Mesodermal cell (in vitro differentiated cells): ENCODE data around the gene USB1.

Source experiments
- H3K27ac ChIP-seq: 2 replicates; pipeline ENCODE4 v1.7.0; 2013; ENCODE audit warnings: mild to moderate bottlenecking, low read depth, low read length, moderate library complexity; ENCODE audit not compliant: severe bottlenecking
- H3K36me3 ChIP-seq: 2 replicates; pipeline ENCODE4 v1.7.1; 2013; ENCODE audit warnings: mild to moderate bottlenecking, low read length, moderate library complexity; ENCODE audit not compliant: control insufficient read depth, insufficient read depth
- H3K4me1 ChIP-seq: one replicate; pipeline ENCODE4 v1.7.1; 2013; ENCODE audit warnings: mild to moderate bottlenecking, low read length; ENCODE audit not compliant: insufficient read depth, control insufficient read depth, poor library complexity, severe bottlenecking
- H3K4me3 ChIP-seq: 2 replicates; pipeline ENCODE4 v1.7.0; 2013; ENCODE audit warnings: low read length, control low read depth, mild to moderate bottlenecking; ENCODE audit not compliant: insufficient read depth, poor library complexity, severe bottlenecking; ENCODE audit errors: extremely low read depth
- H3K9me3 ChIP-seq: 2 replicates; pipeline ENCODE4 v1.7.1; 2013; ENCODE audit warnings: mild to moderate bottlenecking, low read length, moderate library complexity; ENCODE audit not compliant: control insufficient read depth
- WGBS, 2 experiments: methylation state at CpG; one replicate each; pipeline ENCODE4 v1.1.5; 2013; ENCODE audit warnings: missing lambda C conversion rate in 2 of 2; ENCODE audit not compliant: insufficient coverage in 2 of 2; 5-methylcytosine and 5-hydroxymethylcytosine counted together

The USB1 gene

GRCh38 chr16:58042886-58043515 lies 41.8 kb downstream of the USB1 start:
- H3K27ac ChIP-seq, result no peak overlapping the region
- H3K36me3 ChIP-seq, result peaks cover 49% of the 10 kb centered on the region
- H3K4me3 ChIP-seq, result no peak overlapping the region
- H3K4me1 ChIP-seq, result peaks cover 6% of the 10 kb centered on the region
- 98% methylated on average over 10 to 14 of the region's 16 CpGs for WGBS, 2 experiments
- H3K9me3 ChIP-seq, result no peaks in the 10 kb centered on the region

GRCh38 chr16:58043571-58044155 lies 42.5 kb downstream of the USB1 start:
- 83 to 100% methylated on average over 4 to 5 of the region's 7 CpGs for WGBS, 2 experiments
- Histone ChIP-seq H3K4me3 (no peak overlapping the region), H3K36me3 (peaks cover 43% of the 10 kb centered on the region), H3K9me3 (no peaks in the 10 kb centered on the region), H3K4me1 (peaks cover 9% of the 10 kb centered on the region), H3K27ac (no peak overlapping the region)

- H3K27ac ChIP-seq, result no peak overlapping the region
- peaks cover 35% of the 10 kb centered on the region for H3K36me3 ChIP-seq
- H3K4me3 ChIP-seq, result no peak overlapping the region
- H3K4me1 ChIP-seq, result peaks cover 9% of the 10 kb centered on the region
- H3K9me3 ChIP-seq, result no peaks in the 10 kb centered on the region
- 95% methylated on average over 8 to 9 of the region's 9 CpGs for WGBS, 2 experiments
Observed at GRCh38 chr16:58044266-58045019, 43.2 kb downstream of the USB1 start.

GRCh38 chr16:58045096-58045495 lies 43.9 kb downstream of the USB1 start:
- no peaks in the 10 kb centered on the region for H3K9me3 ChIP-seq
- H3K4me3 ChIP-seq, result no peak overlapping the region

GRCh38 chr16:58046054-58046881 lies 45.1 kb downstream of the USB1 start:
- Histone ChIP-seq H3K27ac (no peak overlapping the region), H3K36me3 (peaks cover 22% of the 10 kb centered on the region), H3K9me3 (no peaks in the 10 kb centered on the region), H3K4me3 (no peak overlapping the region), H3K4me1 (peaks cover 9% of the 10 kb centered on the region)
- 87 to 89% methylated on average over 7 to 10 of the region's 16 CpGs for WGBS, 2 experiments

More at GRCh38 chr16:58045096-58045495, 43.9 kb downstream of the USB1 start:
- WGBS, 2 experiments, result 93 to 95% methylated on average over 15 to 21 of the region's 31 CpGs
- Histone ChIP-seq H3K36me3 (peaks cover 30% of the 10 kb centered on the region), H3K27ac (no peak overlapping the region), H3K4me1 (peaks cover 9% of the 10 kb centered on the region)

GRCh38 chr16:58046936-58047335 lies 45.7 kb downstream of the USB1 start:
- H3K27ac ChIP-seq, result no peak overlapping the region
- peaks cover 9% of the 10 kb centered on the region for H3K4me1 ChIP-seq
- H3K36me3 ChIP-seq, result peaks cover 15% of the 10 kb centered on the region
- H3K4me3 ChIP-seq, result no peak overlapping the region
- WGBS, 2 experiments, result 80 to 83% methylated on average over 4 of the region's 6 CpGs
- no peaks in the 10 kb centered on the region for H3K9me3 ChIP-seq

- peaks cover 9% of the 10 kb centered on the region for H3K4me1 ChIP-seq
- no peak overlapping the region for H3K4me3 ChIP-seq
- no peaks in the 10 kb centered on the region for H3K9me3 ChIP-seq
- H3K36me3 ChIP-seq, result peaks cover 7% of the 10 kb centered on the region
- 77 to 84% methylated on average over 7 to 8 of the region's 19 CpGs for WGBS, 2 experiments
- peak overlapping the region; percentile 81 for H3K27ac ChIP-seq
Observed at GRCh38 chr16:58047557-58048348, 46.5 kb downstream of the USB1 start.

GRCh38 chr16:58048494-58049231 lies 47.5 kb downstream of the USB1 start:
- H3K27ac ChIP-seq, result peak overlapping the region; percentile 18
- peaks cover 9% of the 10 kb centered on the region for H3K4me1 ChIP-seq
- no peaks in the 10 kb centered on the region for H3K36me3 ChIP-seq
- H3K9me3 ChIP-seq, result no peaks in the 10 kb centered on the region
- H3K4me3 ChIP-seq, result no peak overlapping the region
- WGBS, 2 experiments, result 90 to 94% methylated on average over 12 to 13 of the region's 13 CpGs

GRCh38 chr16:58049232-58050185 lies 48.3 kb downstream of the USB1 start:
- H3K27ac ChIP-seq, result peak overlapping the region; percentile 18
- WGBS, 2 experiments, result 89 to 93% methylated on average over 12 to 17 of the region's 17 CpGs
- H3K4me3 ChIP-seq, result no peak overlapping the region
- peaks cover 9% of the 10 kb centered on the region for H3K4me1 ChIP-seq
- no peaks in the 10 kb centered on the region for H3K36me3 ChIP-seq
- H3K9me3 ChIP-seq, result no peaks in the 10 kb centered on the region
